ENCODE results near the gene SYNDIG1. TPM values are rescaled to one million over a fixed set of nuclear protein-coding genes. Genes with fewer than 3 reads are reported as not detected.

SYNDIG1 gene
- total RNA-seq, 2 experiments from 2014 or later, result not detected

- no peaks in the 10 kb centered on the region for H3K36me3 ChIP-seq (ENCODE audit: insufficient read depth, low read length)
- no peaks in the 10 kb centered on the region for H3K27me3 ChIP-seq (ENCODE audit: control insufficient read depth in 1 of 2, insufficient read depth in 2 of 2, low read length in 2 of 2)
- no peak for ATAC-seq (ENCODE audit: poor library complexity)
- H3K27me3 Mint-ChIP-seq, result peaks cover 3% of the 10 kb centered on the region
- ChIA-PET CTCF (no interaction called here), POLR2A (no interaction called here)
- intact Hi-C loops (cut with DNase I, micrococcal nuclease), result no loop called here
- no peaks in the 10 kb centered on the region for H3K4me1 ChIP-seq (ENCODE audit: insufficient read depth, low read length)
- no peak overlapping the region for H3K27ac ChIP-seq (ENCODE audit: low read depth in 1 of 2, low read length in 2 of 2)
- no peak overlapping the region for H3K27ac Mint-ChIP-seq
- no peak overlapping the region for H3K4me3 Mint-ChIP-seq
- DNase-seq, result no peak
- TF ChIP-seq CTCF (IDR thresholded peaks at IDR 0.05), result no peak
- H3K4me1 Mint-ChIP-seq (ENCODE audit: low read depth), result no peaks in the 10 kb centered on the region
- H3K9me3 ChIP-seq (ENCODE audit: control insufficient read depth in 1 of 2, insufficient read depth in 1 of 2, low read length in 2 of 2), result peaks cover 0 to 3% of the 10 kb centered on the region in 2 experiments
- no peaks in the 10 kb centered on the region for H3K9me3 Mint-ChIP-seq
- H3K36me3 Mint-ChIP-seq (ENCODE audit: low read depth), result no peaks in the 10 kb centered on the region
- H3K4me3 ChIP-seq (ENCODE audit: low read length), result no peak overlapping the region
These were observed 225.5 kb downstream of the SYNDIG1 start for GRCh38 chr20:24694727-24695528.

DNA sequence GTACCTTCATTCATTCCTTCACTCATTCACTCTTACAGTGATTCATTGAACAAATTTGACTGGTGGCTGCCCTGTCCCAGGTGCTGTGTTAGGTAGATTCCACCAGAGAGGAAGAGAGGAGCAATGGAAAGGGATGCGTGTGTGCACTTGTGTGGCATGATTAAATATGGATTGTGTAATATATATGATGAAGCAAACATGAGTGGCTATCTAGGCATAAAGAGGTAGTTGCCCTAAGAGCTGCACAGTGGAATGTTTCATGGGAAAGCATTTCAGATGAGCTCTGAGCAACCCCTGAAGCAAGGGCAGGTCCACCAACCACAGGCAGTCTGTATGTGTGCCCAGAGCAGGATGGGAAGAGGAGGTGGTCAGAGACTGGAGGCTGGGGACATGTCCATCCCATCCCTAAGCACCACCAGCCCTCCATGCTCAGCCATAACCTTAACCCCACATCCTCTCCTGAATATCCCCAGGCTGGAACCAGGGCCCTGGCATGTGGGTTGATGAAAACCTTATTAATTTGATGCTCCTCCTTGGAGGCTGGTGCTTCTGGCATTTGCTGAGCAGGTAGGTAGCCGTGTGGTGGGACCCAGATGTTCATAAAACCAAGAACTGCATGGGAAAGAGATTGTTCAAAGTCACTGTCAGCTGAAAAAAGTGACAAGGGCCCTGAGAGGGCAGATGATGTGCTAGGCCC is 226.2 kb downstream of the SYNDIG1 start:
- no peaks in the 10 kb centered on the region for H3K36me3 Mint-ChIP-seq (ENCODE audit: low read depth)
- intact Hi-C loops (cut with DNase I, micrococcal nuclease), result no loop called here

GRCh38 chr20:24696396-24696795 is 227.0 kb downstream of the SYNDIG1 start:
- H3K4me3 ChIP-seq (ENCODE audit: low read length), result no peak overlapping the region
- CTCF ChIA-PET, result no interaction called here
- peaks cover 5% of the 10 kb centered on the region for H3K27me3 Mint-ChIP-seq
- no peak overlapping the region for H3K4me3 Mint-ChIP-seq
- no peak for TF ChIP-seq CTCF (IDR thresholded peaks at IDR 0.05)
- no peaks in the 10 kb centered on the region for H3K36me3 Mint-ChIP-seq (ENCODE audit: low read depth)
- no peaks in the 10 kb centered on the region for H3K4me1 ChIP-seq (ENCODE audit: insufficient read depth, low read length)
- POLR2A ChIA-PET, result no interaction called here
- no peaks in the 10 kb centered on the region for H3K27me3 ChIP-seq (ENCODE audit: control insufficient read depth in 1 of 2, insufficient read depth in 2 of 2, low read length in 2 of 2)
- H3K27ac ChIP-seq (ENCODE audit: low read depth in 1 of 2, low read length in 2 of 2), result no peak overlapping the region
- no peaks in the 10 kb centered on the region for H3K36me3 ChIP-seq (ENCODE audit: insufficient read depth, low read length)
- intact Hi-C loops (cut with DNase I, micrococcal nuclease), result no loop called here
- no peak overlapping the region for H3K27ac Mint-ChIP-seq
- ATAC-seq (ENCODE audit: poor library complexity) (no peak), DNase-seq (no peak)
- H3K9me3 Mint-ChIP-seq, result no peaks in the 10 kb centered on the region
- peaks cover 0 to 3% of the 10 kb centered on the region in 2 experiments for H3K9me3 ChIP-seq (ENCODE audit: control insufficient read depth in 1 of 2, insufficient read depth in 1 of 2, low read length in 2 of 2)
- no peaks in the 10 kb centered on the region for H3K4me1 Mint-ChIP-seq (ENCODE audit: low read depth)

More for the DNA sequence above, 226.2 kb downstream of the SYNDIG1 start:
- Mint-ChIP-seq H3K4me1 (ENCODE audit: low read depth) (no peaks in the 10 kb centered on the region), H3K27ac (no peak overlapping the region), H3K9me3 (no peaks in the 10 kb centered on the region), H3K27me3 (peaks cover 3% of the 10 kb centered on the region), H3K4me3 (no peak overlapping the region)
- H3K36me3 ChIP-seq (ENCODE audit: insufficient read depth, low read length), result no peaks in the 10 kb centered on the region
- peaks cover 0 to 3% of the 10 kb centered on the region in 2 experiments for H3K9me3 ChIP-seq (ENCODE audit: control insufficient read depth in 1 of 2, insufficient read depth in 1 of 2, low read length in 2 of 2)
- TF ChIP-seq CTCF (IDR thresholded peaks at IDR 0.05), result no peak
- no peaks in the 10 kb centered on the region for H3K4me1 ChIP-seq (ENCODE audit: insufficient read depth, low read length)
- no peak overlapping the region for H3K4me3 ChIP-seq (ENCODE audit: low read length)
- POLR2A ChIA-PET, result no interaction called here
- CTCF ChIA-PET, result no interaction called here
- H3K27me3 ChIP-seq (ENCODE audit: control insufficient read depth in 1 of 2, insufficient read depth in 2 of 2, low read length in 2 of 2), result no peaks in the 10 kb centered on the region
- H3K27ac ChIP-seq (ENCODE audit: low read depth in 1 of 2, low read length in 2 of 2), result no peak overlapping the region
- DNase-seq, result no peak
- no peak for ATAC-seq (ENCODE audit: poor library complexity)
